GM12878 (cell line): ENCODE results near the gene TRIAP1. TPM values are rescaled to one million over a fixed set of nuclear protein-coding genes. Genes with fewer than 3 reads are reported as not detected.

ENCODE experiments used
- ATAC-seq: fragments of 200-7000 bp; cut with Tn5 transposase; 3 replicates; pipeline ENCODE4 v1.9.1; 2020; ENCODE audit warnings: mild to moderate bottlenecking, moderate library complexity
- BruUV-seq: library from RNA; stranded (reverse); fragments of 400-500 nt; replicated peaks from 2 replicates; lab custom pipeline; 2021; lab: Mats Ljungman, UMichigan
- CTCF ChIA-PET: fragments of 300-600 bp; sonication (Branson Sonifier 250); formaldehyde crosslinking; extraction: SDS; loops from one replicate; lab custom pipeline; 2021; ENCODE audit warnings: inconsistent platforms; lab: Yijun Ruan, JAX
- POLR2A ChIA-PET: fragments of 350-600 bp; formaldehyde crosslinking; extraction: SDS; loops from one replicate; lab custom pipeline; 2021; ENCODE audit warnings: inconsistent platforms; lab: Charles Lee
- RAD21 ChIA-PET: fragments of 300-600 bp; sonication (Branson Sonifier 250); formaldehyde crosslinking; loops from one replicate; lab custom pipeline; 2023; ENCODE audit warnings: antibody characterized with exemption; ENCODE audit not compliant: unreplicated experiment; lab: Charles Lee
- SMC1A ChIA-PET: fragments of 300-600 bp; sonication (Branson Sonifier 250); formaldehyde crosslinking; loops from one replicate; lab custom pipeline; 2023; ENCODE audit not compliant: unreplicated experiment, uncharacterized antibody; lab: Charles Lee
- DNase-seq: peaks from one replicate; pipeline ENCODE4 v3.0.0-alpha.2; 2011; ENCODE audit warnings: low read depth, low spot score
- FAIRE-seq: peaks from 3 replicates; lab custom pipeline; 2011; peaks lifted over from hg19 to GRCh38; lab: Jason Lieb, UNC
- H2AFZ ChIP-seq: 2 replicates; pipeline ENCODE4 v1.6.0; 2011; ENCODE audit warnings: low read depth, low read length, control low read depth; ENCODE audit not compliant: control insufficient read depth
- H3K27ac ChIP-seq: 2 replicates; pipeline ENCODE4 v1.5.1; 2011; ENCODE audit warnings: control low read depth; ENCODE audit not compliant: control insufficient read depth, insufficient read depth
- H3K27me3 ChIP-seq, 2 experiments: replicated peaks in 1 of 2; 2 replicates each; pipeline versions ENCODE4 v1.6.0 to v1.6.1; 2011; ENCODE audit warnings: low read length in 1 of 2; ENCODE audit not compliant: control insufficient read depth in 2 of 2, insufficient read depth in 2 of 2
- H3K36me3 ChIP-seq, 2 experiments: 2 replicates each; pipeline ENCODE4 v1.5.1; 2011; ENCODE audit warnings: low read length in 1 of 2; ENCODE audit not compliant: control insufficient read depth in 2 of 2, insufficient read depth in 2 of 2
- H3K4me1 ChIP-seq: 2 replicates; pipeline ENCODE4 v1.6.1; 2011; ENCODE audit warnings: mild to moderate bottlenecking, low read length, moderate library complexity, mixed read lengths; ENCODE audit not compliant: control insufficient read depth, insufficient read depth
- H3K4me2 ChIP-seq: 2 replicates; pipeline ENCODE4 v1.6.0; 2011; ENCODE audit warnings: control low read depth; ENCODE audit not compliant: control insufficient read depth, insufficient read depth
- H3K4me3 ChIP-seq: fragments of 200-600 bp; sonication (generic); 2 replicates; pipeline ENCODE4 v1.5.1; 2016
- H3K79me2 ChIP-seq: 2 replicates; pipeline ENCODE4 v1.6.0; 2011; ENCODE audit warnings: low read length; ENCODE audit not compliant: control insufficient read depth, insufficient read depth
- H3K9ac ChIP-seq: 2 replicates; pipeline ENCODE4 v1.8.0; 2011; ENCODE audit warnings: low read length, control low read depth, mixed read lengths; ENCODE audit not compliant: control insufficient read depth, insufficient read depth
- H3K9me3 ChIP-seq: replicated peaks from 3 replicates; pipeline ENCODE4 v1.5.1; 2011; ENCODE audit warnings: mild to moderate bottlenecking, low read length; ENCODE audit not compliant: control insufficient read depth, insufficient read depth
- H4K20me1 ChIP-seq: 2 replicates; pipeline ENCODE4 v1.6.0; 2011; ENCODE audit not compliant: control insufficient read depth, insufficient read depth
- BCL3 ChIP-seq: IDR thresholded peaks from 2 replicates; pipeline ENCODE4 v1.6.1; 2011; ENCODE audit warnings: borderline replicate concordance, low read depth, mild to moderate bottlenecking, moderate library complexity, low read length; ENCODE audit not compliant: insufficient read depth, poor library complexity, severe bottlenecking
- BCLAF1 ChIP-seq: fragments of 450-650 bp; IDR thresholded peaks from 2 replicates; pipeline ENCODE4 v1.6.1; 2017; ENCODE audit warnings: antibody characterized with exemption, mild to moderate bottlenecking, moderate library complexity
- CUX1 ChIP-seq: IDR thresholded peaks from 2 replicates; pipeline ENCODE4 v1.6.1; 2012; ENCODE audit warnings: improper control_type of control experiment, low read depth, low read length; ENCODE audit not compliant: insufficient replicate concordance
- ESRRA ChIP-seq: IDR thresholded peaks from 2 replicates; pipeline ENCODE4 v1.6.1; 2012; ENCODE audit warnings: mild to moderate bottlenecking, low read length, improper control_type of control experiment
- HCFC1 ChIP-seq: fragments of 150-350 bp; IDR thresholded peaks from 2 replicates; pipeline ENCODE4 v1.6.1; 2014; ENCODE audit warnings: low read length
- LARP7 ChIP-seq: fragments of 450-650 bp; IDR thresholded peaks from 2 replicates; pipeline ENCODE4 v1.6.1; 2017; ENCODE audit warnings: mild to moderate bottlenecking
- MTA3 ChIP-seq: IDR thresholded peaks from 2 replicates; pipeline ENCODE4 v1.6.1; 2012; ENCODE audit warnings: low read length, inconsistent platforms, borderline replicate concordance
- NFIC ChIP-seq: IDR thresholded peaks from 2 replicates; pipeline ENCODE4 v1.6.1; 2012; ENCODE audit warnings: low read depth, mild to moderate bottlenecking, inconsistent platforms, low read length, moderate library complexity
- PBX3 ChIP-seq: IDR thresholded peaks from 2 replicates; pipeline ENCODE4 v1.6.1; 2011; ENCODE audit warnings: mild to moderate bottlenecking, low read depth, low read length, moderate library complexity; ENCODE audit not compliant: insufficient replicate concordance
- STAT3 ChIP-seq: IDR thresholded peaks from 2 replicates; pipeline ENCODE4 v1.6.1; 2011; ENCODE audit warnings: low read depth, low read length, improper control_type of control experiment
- WGBS: methylation state at CpG from one replicate; pipeline ENCODE4 v1.1.6; 2016; ENCODE audit warnings: low lambda C conversion rate; ENCODE audit not compliant: insufficient replicate concordance, insufficient coverage; ENCODE audit errors: missing lambda C conversion rate; 5-methylcytosine and 5-hydroxymethylcytosine counted together
- in situ Hi-C: fragments of 300-500 bp; cut with MboI; formaldehyde crosslinking; loops from 9 replicates; pipeline ENCODE4 v1.14.3; 2018; ENCODE audit warnings: mixed read lengths
- intact Hi-C: fragments of 100-400 bp; cut with micrococcal nuclease; formaldehyde crosslinking; loops from one replicate; pipeline ENCODE4 v1.14.2; 2022; ENCODE audit not compliant: unreplicated experiment
- polyA plus RNA-seq, 11 experiments: library from polyadenylated mRNA; depleted of rRNA in 4 of 11; unstranded in 6 of 11; stranded (reverse) in 5 of 11; fragments of >200 nt; fragmentation: Nextera tagmentation in 4 of 11; fragmentation: Illumina TruSeq in 1 of 11; extraction: Ambion mirVana in 4 of 11; extraction: Trizol in 1 of 11; gene quantifications; 1 replicate in 1 of 11; 2 replicates in 10 of 11; pipeline versions ENCODE4 v1.2.1 to v1.2.3, GENCODE V29; 2011 to 2016; ENCODE audit warnings: inconsistent platforms in 2 of 11, missing spikeins in 2 of 11, low read depth in 1 of 11
- total RNA-seq, 4 experiments: library from RNA; depleted of rRNA in 3 of 4; stranded (reverse); fragments of >200 nt in 3 of 4; fragmentation: Illumina TruSeq in 1 of 4; extraction: Trizol in 1 of 4; gene quantifications; 2 replicates each; pipeline versions ENCODE4 v1.2.1 to v1.2.3, GENCODE V29; 2013 to 2021

The TRIAP1 gene
- total and polyA plus RNA-seq, 10 of the 15 experiments (the other 5 are each of a cell fraction or from before 2014, with no cell fraction given), result 44.8 to 346 (median 80.8) TPM

- intact Hi-C loops (no loop called here), in situ Hi-C loops (no loop called here)
- Histone ChIP-seq H4K20me1 (no peaks in the 10 kb centered on the region), H3K4me3 (no peak overlapping the region), H3K36me3 (no peaks in the 10 kb centered on the region), H3K4me2 (no peak overlapping the region), H3K9me3 (no peaks in the 10 kb centered on the region), H3K27me3 (no peaks in the 10 kb centered on the region), H3K79me2 (no peaks in the 10 kb centered on the region), H3K9ac (no peak overlapping the region), H2AFZ (no peak overlapping the region), H3K4me1 (no peaks in the 10 kb centered on the region), H3K27ac (no peak overlapping the region)
- 27% methylated on average over 7 of the region's 7 CpGs for WGBS
- SMC1A ChIA-PET, result no interaction called here
- DNase-seq, result no peak
- POLR2A ChIA-PET, result no interaction called here
- CTCF ChIA-PET, result no interaction called here
- no peak for FAIRE-seq
- BruUV-seq, result no TSS peak
- no peak for ATAC-seq
- RAD21 ChIA-PET, result no interaction called here
- TF ChIP-seq STAT3 (no peak), NFIC (no peak), HCFC1 (no peak), CUX1 (no peak), LARP7 (no peak), PBX3 (no peak), BCLAF1 (no peak), BCL3 (no peak), ESRRA (no peak), MTA3 (no peak)
Observed at GRCh38 chr12:120412421-120412820, 33.8 kb downstream of the TRIAP1 start.
